ENCODE results near the gene LGALS8. TPM values are rescaled to one million over a fixed set of nuclear protein-coding genes. Genes with fewer than 3 reads are reported as not detected.
"Not testable (repeated sequence)": the region's sequence is repeated elsewhere in the genome, so short reads cannot be mapped to it uniquely, and the experiment has no call there.

The LGALS8 gene
- total RNA-seq, 1 experiment from 2014 or later = 25.1 TPM

DNA sequence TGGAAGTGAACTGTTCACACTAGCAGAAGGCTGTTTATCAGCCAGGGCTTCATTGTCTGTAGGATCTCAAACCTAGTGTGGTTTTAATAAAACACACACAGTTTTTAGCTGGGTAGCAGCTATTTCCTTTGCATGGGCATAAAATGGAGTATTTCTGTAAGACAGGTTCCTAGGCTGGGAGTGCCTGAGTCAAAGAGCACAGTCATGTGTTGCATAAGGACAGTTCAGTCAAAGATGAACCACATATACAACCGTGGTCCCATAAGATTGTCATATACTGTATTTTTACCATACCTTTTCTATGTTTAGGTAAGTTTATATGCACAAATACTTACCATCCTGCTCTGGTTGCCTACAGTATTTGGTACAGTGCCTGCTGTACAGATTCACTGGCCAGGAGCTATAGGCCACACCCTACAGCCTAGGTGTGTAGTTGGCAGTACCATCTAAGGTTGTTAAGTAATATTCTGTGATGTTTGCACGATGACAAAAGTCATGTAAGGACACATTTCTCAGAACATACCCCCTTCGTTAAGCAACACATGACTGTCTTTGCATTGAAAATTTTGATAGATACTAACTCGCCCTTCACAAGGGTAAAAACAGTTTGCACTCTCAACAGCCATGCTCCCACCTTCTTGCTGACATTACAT lies 17.2 kb downstream of the LGALS8 start:
- DNase-seq (ENCODE audit: low spot score) = no peak

DNA sequence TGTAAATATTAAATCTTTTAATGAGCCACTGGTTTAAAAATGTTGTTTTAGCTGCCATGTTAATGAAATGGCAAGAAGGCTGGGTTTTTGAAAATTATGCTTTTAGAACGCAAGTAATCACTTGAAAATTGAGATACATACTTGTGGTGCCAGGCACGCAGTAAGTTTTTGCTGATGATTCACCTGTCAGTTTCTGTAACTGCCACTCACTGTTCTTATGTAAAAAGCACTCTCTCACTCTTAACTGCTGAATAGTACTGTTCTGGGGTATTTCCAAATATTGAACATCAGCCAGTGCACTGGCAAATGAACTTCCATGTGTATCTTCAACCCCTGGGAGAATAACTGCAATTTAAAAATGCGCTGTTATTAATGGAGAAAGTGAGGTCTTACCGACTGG lies 17.9 kb downstream of the LGALS8 start:
- no peak for DNase-seq (ENCODE audit: low spot score)

DNA sequence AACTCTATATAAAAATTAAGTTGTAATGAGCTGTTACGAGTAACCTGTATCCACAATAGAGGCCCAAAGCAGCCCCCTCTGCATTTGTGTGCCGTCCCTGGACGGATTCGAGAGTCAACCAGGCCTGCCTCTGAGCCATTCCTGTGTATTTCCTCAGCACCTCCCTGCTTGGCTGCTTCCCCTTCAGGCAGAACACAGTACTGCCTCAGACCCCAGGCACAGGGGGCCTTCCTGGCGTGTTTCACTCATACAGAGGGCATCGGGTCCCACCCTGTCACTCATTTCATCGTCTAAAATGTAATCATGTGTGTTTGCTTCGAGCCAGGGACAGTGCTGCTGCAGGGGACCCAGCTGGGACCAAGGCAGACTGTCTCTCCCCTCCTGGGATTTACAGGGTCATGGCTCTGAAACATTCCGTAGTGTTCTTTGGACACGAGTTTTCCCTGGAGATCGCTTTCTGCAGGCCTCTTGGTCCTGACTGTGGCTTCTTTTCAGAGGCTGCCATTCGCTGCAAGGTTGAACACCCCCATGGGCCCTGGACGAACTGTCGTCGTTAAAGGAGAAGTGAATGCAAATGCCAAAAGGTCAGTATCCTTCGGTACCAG lies 19.4 kb downstream of the LGALS8 start:
- no peak for DNase-seq (ENCODE audit: low spot score)

DNA sequence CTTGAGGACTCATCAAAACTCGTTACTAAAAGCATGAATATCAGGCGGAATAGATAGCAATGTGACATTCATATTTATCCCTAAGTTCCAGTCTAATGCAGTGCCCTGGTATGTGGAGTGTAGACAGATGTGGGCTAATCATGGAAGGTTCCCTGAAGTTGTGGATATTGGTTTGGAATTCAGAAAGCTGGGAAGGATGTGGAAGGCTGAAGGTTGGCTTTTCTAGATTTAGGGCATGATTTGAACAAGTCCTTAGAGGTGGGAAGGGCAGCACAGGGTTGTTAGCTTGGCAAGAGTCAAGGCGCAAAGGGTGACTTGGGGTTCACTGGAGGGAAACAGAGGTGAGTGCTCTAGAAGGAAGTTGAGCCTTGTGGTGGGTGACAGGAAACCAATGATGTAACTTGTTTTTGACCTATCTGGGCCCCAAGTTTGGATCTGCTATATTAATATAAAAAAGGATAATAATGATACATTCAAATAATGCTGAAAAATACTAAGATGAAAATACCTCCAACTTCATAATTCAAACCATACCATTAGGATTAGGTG lies 21.9 kb downstream of the LGALS8 start:
- DNase-seq (ENCODE audit: low spot score) = no peak

DNA sequence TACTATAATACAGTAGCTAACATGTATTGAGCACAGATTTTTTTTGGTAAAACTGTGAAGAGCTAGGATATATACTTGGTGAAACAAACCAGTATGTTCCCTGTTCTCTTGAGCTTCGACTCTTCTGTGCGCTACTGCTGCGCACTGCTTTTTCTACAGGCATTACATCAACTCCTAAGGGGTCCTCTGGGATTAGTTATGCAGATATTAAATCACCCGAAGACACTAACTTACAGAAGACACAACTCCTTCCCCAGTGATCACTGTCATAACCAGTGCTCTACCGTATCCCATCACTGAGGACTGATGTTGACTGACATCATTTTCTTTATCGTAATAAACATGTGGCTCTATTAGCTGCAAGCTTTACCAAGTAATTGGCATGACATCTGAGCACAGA lies 24.7 kb downstream of the LGALS8 start:
- no peak for DNase-seq (ENCODE audit: low spot score)

DNA sequence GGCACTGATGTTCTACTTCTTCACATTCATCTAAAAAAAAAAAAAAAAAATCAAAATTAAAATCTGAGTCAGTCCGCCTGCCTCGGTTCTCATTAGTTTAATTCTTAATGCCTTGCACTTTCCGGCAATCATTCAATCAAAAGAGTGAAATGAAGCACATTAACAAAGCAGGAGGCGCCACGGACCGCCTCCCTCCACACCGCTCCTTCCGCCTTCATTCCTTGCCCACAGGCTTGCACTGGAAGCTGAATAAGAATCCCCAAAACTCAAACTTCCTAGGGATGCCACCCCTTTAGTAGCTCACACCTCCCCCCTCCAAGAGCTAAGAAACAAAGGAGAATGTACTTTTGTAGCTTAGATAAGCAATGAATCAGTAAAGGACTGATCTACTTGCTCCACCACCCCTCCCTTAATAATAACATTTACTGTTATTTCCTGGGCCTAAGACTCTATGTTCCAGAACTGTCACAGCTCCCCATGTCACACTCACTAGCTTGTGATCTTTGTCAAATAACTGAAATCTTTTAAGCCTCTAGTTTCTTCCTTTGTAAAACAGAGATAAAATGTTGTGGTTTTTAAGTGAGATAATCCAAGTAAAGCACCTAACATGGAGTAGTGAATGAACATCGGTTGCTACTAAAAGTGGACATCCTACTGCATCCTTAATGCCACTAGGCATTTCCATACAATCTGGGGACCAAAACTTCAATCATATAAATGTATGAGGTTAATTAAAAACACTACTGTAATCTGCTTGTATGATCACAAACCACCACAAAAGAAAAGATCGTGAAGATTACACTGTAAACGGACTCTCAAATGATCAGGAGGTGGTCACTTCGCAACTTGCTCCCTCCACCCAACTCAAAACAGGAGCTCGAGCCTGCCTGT lies 27.4 kb downstream of the LGALS8 start:
- no peak for DNase-seq (ENCODE audit: low spot score)

DNA sequence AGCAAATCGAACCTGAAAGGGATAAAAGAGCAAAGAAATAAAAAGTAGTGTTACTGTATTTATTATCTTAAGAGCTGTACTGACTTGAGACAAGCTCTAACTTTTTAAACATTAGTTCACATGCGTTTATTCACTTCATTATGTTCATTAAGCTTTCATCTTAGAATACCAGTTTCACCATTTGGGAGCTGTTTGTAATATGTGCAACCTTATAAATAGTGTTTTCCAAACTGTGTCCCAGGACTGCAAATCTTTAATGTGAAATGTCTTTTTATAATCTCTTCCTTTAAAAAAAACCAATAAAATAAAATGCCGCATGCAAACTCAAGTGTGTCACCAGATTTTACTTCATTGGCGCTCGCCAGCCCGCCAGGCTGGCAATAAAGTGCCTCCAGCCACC lies 28.3 kb downstream of the LGALS8 start:
- DNase-seq (ENCODE audit: low spot score) = no peak

DNA sequence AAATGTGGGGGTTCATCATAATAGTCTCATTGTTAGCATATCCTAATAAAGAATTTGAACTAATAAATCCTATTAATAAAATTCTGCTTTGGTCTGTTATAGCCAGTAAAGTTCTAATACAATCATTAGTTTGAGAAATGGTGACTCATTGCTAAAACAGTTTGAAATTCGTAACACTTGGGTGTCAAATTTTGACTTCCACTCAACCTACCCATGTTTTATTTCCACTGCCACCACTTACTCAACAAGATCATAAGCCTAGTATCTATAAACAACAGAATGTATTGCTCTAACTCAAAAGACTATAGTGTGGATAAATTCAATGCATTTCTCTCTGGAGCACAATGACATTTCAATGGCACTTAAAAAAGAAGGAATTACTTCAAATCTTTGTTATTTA lies 29.1 kb downstream of the LGALS8 start:
- DNase-seq (ENCODE audit: low spot score) = no peak

DNA sequence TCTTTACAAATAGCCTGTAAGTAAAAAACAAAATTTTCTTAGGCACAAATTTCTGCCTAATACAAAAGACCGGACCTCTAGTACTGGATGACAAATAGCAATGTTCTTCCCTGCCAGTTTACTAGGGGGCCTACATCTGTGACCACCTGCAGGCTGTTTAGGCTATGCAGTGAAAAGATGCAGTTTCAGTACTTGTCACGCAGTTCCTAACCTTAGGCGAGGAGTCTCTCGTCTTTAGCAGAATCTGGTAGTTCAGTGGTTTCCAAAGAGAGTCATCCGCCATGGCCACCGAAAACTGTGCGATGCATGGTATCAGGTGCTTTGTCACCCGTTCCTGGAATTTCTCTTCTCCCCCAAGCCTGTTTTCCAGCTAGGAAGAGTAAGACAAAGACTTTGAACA lies 29.6 kb downstream of the LGALS8 start:
- no peak for DNase-seq (ENCODE audit: low spot score)

DNA sequence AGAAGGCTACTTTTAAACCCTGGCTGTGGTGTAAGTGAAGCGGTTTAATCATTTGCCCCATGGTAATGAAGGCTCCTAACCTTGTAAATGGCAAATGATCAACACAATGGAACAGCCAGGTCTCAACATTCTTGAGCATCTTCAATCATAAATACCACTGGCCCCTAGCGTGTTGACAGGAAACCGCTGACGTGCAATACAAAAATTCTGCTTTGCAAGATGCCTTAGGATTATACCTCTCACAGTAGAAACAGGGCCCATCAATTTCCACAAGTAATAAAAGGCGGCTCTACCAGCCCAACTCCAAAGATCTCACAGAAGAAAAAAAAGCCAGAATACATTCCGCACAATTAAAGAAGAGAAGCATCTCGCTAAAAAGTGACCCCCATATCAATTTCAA lies 32.8 kb downstream of the LGALS8 start:
- DNase-seq (ENCODE audit: low spot score) = no peak

DNA sequence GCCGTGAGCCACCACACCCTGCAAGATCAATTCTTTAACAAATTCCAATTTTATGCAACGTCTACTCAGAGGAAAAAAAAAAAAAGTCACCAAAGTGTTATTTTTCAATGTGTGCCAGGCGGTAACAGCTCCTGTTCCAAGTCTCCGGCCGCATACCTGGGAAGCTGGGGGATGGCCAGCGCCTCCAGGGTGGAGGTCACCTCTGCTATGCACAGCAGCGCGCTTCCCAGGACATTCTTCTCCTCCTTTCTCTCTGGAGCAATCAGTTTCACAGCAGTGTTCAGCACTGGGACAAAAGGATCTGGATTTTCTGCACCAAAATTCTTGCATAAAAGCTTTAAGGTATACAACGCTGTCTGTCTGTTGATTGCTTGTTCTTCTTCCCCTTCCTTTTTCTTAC lies 34.3 kb downstream of the LGALS8 start:
- DNase-seq (ENCODE audit: low spot score) = no peak

DNA sequence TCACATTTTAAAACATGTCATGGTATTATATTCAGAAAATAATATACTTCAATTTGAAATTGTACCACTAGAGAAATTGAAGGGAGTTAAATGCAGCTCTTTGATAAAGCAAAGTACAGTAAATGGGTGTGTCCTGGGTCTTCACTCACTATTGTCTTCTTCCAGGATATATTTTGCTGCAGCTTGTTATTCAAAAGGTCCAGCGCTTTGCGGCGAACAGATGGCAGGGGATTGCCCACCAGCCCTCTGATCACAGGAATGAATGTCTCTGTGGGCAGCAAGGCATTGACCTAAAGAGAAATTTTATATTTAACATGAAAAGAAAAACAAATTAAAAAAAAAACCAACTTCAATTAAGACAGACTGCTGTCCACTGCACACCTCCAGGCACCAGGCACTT lies 35.1 kb downstream of the LGALS8 start:
- no peak for DNase-seq (ENCODE audit: low spot score)

DNA sequence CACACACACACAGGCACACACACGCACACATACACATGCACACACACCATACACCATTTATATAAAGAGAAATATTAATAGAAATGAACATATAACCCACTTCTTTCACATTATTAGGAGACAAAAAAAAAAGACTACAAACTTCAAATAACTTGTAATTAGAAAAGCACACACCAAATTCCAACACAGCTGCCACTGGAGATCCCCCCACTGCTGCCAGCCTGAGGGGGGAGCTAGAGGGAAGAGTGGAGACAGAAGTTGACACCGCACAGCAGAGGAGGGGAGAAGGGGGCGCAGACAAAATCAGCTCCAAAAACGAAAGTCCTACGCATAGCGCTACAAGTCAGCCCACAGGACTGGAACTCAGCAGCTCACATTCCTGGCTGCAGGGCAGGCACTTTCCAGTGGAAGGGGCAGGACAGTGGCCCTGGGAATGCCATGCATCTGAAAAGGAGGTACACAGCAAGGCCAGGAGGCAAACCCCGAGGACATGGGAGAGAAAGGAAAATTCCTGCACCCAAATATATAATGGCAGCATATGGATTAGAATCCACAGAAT lies 36.5 kb downstream of the LGALS8 start:
- DNase-seq (ENCODE audit: low spot score) = no peak

DNA sequence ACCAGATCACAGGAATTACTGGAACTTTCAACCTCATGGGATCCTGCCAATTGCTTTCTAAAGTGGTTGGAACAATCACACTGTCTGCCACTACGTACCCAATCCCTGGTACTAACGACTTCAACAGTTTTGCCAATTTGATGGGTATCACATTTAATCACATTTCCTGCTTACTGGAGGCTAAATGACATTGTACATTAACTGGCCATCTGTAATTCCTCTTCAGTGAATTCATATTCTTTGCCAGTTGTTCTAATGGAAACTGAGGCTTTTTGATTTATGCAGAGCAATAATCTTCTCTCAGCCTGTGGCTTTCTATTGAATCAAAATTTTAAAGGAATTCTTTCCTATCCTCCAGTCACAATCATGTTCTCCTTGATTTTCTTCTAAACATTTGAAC lies 38.2 kb downstream of the LGALS8 start:
- DNase-seq (ENCODE audit: low spot score) = no peak

DNA sequence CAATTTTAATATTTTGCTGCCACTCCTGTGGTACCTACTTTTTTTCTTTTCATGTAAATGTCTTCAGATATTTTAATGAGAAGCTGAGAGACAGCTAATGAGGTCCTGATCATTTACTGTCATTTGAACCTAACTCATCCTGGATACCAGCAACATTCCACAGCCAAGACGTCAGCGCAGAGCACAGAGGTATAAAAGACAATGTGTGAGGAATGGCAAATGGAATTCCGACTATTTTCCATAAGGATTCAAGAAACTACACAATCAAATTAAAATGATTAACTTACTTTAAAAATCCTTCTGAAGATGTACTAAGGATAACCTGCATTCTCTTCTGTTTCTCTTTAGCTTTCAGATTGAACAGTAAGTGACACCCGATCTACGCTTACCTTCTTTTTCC lies 41.7 kb downstream of the LGALS8 start:
- no peak for DNase-seq (ENCODE audit: low spot score)

DNA sequence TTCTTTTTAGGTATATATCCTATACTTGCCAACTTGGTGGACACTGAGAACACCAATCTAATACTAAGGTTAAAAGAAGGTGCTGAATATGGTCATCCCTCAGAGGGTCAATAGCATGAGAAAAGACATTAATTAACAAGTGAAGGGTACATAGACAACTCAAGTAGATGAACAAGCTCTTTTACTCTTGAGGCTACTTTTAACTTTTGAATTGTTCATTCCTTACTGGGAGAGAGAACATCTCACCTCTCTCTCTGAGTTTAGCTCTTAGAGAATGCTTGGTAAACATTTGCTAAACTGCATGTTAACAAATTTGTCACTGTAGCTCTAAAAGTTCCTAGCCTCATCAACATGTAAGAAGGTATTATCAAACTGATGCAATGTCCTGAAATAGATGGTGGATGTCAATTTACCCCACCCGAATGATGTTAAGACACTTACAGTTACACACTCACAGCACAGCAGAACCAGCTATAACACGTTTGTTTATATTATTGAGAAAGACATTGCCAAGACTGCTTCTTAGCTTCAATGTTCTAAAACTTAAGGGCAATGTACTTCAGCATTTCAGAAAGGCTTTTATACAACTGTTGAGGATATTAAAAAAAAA lies 44.6 kb downstream of the LGALS8 start:
- DNase-seq (ENCODE audit: low spot score) = no peak

DNA sequence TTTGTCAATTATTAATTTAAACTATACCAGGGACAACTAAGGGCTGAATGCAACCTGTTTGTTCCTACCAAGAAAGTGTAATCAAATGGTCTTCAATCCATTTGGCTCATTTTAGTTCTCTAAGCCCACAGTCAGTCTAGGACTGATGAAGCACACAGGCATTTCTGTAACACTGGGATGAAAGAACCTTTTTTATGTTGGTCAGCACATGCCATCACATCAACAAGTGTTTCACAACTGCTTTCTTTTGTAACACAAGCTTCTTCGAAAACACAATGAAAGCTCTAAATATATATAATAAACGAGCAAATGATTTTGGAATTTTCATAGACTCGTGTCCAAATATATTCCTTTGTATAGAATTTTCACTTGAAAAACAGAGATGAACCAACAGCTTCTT lies 51.7 kb downstream of the LGALS8 start:
- no peak for DNase-seq (ENCODE audit: low spot score)

DNA sequence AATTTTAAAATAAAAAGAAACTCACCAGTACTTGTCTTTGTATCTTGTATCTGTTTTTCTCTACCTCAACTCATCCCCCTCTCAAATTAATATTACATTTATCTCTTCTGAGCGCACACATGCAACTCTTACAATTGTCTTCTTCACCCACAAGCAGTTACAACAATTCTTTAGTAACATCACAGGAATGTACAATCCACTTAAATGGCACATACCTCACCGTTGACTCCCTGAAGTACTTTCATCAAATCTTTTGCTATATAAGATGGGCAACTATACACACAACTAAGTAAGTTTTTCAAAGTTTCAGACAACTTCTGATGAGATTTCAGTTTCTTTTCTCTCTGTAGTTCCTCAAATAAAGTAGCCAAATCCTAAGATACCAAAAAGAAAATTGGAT lies 52.2 kb downstream of the LGALS8 start:
- DNase-seq (ENCODE audit: low spot score) = no peak

DNA sequence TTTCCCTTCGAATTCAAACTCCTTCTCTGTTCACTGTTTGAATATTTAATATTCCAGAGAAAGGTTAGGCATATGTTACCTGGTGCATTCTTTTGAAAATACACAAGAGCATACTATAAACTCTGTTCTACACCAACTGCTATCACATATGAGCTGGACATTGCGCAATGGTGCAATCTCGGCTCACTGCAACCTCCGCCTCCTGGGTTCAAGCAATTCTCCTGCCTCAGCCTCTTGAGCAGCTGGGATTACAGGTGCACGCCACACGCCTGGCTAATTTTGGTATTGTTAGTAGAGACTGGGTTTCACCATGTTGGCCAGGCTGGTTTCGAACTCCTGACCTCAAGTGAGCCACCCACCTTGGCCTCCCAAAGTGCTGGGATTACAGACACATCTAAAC lies 53.3 kb downstream of the LGALS8 start:
- not testable (repeated sequence) for DNase-seq (ENCODE audit: low spot score)

DNA sequence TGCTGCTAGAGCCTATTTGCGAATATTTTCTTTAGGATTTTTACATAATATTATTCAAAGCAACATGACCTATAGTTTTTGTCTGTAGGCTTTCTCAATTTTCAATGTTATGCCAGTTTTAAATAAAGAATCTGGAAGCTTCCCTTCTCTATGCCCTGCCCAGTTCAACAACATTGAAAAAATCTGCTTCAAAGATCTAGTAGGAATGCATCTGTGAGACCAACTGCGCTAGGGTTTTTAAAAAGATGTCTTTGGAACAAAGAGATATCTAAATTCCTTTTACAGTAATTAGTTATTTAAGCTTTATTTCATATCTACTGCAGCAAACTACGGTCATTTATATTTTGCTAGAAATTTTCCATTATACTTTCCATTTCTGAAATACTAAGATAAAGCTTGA lies 54.9 kb downstream of the LGALS8 start:
- DNase-seq (ENCODE audit: low spot score) = no peak

DNA sequence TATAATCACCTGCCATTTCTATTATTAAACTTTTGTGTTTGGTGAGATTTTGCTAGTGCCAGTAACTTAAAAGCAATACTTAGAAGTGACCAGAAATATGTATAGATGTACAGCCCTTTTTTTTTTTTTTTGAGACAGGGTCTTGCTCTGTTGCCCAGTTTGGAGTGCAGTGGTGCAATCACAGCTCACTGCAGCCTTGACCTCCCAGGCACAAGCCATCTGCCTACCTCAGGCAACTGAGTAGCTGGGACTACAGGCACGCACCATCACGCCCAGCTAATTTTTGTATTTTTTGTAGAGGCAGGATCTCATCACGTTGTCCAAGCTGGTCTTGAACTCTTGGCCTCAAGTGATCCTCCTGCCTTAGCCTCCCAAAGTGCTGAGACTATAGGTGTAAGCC lies 56.6 kb downstream of the LGALS8 start:
- not testable (repeated sequence) for DNase-seq (ENCODE audit: low spot score)

DNA sequence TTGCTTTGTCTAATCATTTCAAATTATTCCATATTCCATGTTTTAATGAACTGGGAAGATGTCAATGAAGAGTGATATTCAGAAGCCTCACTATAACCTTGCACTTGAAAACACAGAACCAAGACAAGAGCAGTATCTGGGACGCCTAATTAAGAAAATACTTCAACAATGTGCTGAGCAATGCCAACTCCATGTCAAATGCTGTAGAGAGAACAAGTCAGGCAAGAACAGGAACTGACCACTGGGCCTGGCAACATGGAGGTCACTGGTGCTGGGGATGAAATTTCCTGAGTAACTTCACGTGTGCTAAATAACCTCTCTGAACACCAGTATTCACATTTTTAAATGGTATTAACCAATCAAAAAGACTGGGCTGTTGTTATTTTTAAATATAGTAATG lies 57.7 kb downstream of the LGALS8 start:
- DNase-seq (ENCODE audit: low spot score) = no peak
